Hematopoietic multipotent progenitor cell treated with erythropoietin and hydrocortisone succinate and interleukin-3 and kit ligand, for 6 days (in vitro differentiated cells): Measurements from ENCODE around the gene ADSS1.

ENCODE experiments used
- DNase-seq: peaks from one replicate; pipeline ENCODE4 v3.0.0-alpha.2; 2015

The ADSS1 gene

DNA sequence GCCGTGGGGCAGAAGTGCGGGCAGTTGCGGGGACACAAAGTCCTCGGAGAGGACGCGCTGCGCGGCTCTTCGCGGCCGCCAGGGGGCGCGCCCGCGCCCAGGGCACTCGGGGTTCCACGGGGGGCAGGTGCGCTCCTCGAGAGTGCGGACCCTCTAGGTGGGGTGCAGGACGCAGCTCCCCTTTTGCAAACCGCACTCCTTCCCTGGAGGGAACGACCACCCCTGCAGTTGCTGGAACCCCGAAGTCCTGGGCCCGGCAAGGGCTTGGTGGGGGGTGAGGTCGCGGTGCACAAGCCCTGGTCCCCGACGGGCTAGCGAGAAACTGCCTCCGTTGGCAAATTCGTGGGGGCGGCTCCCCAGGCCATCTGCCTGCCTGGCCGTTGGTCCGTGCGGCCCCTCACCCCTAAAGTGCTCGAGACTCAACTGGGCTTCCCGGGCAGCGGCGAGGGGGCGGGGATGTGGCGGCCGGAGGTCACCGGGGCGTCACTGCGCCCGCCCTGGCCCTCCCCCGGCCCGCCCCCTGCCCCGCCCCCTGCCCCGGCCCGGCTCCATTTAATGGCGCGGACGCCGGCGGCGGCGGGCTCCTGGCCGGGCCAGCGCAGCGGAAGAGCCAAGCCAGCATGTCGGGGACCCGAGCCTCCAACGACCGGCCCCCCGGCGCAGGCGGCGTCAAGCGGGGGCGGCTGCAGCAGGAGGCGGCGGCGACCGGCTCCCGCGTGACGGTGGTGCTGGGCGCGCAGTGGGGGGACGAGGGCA lies at the start of gene ADSS1:
Gene ADSS1, plus strand, starts transcription at position 579 of the 756 bp plus-strand sequence. Its CDS starts 42 bp downstream, at position 621.
- DNase-seq, result peak; percentile 62

DNA sequence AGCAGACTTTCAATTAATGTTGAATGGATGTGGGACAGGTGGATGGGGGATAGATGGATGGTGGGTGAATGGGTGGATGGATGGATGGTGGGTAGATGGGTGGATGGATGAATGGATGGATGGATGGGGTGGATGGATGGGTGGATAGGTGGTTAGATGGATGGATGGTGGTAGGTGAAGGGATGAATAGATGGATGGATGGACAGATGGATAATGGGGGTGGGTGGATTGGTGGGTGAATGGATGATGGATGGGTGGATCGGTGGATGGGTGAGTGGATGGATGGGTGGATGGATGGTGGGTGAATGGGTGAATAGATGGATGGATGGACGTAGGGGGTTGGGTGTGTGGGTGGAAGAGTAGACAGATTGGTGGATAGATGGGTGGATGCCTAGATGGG lies 48.6 kb upstream of the ADSS1 start:
- no peak for DNase-seq

DNA sequence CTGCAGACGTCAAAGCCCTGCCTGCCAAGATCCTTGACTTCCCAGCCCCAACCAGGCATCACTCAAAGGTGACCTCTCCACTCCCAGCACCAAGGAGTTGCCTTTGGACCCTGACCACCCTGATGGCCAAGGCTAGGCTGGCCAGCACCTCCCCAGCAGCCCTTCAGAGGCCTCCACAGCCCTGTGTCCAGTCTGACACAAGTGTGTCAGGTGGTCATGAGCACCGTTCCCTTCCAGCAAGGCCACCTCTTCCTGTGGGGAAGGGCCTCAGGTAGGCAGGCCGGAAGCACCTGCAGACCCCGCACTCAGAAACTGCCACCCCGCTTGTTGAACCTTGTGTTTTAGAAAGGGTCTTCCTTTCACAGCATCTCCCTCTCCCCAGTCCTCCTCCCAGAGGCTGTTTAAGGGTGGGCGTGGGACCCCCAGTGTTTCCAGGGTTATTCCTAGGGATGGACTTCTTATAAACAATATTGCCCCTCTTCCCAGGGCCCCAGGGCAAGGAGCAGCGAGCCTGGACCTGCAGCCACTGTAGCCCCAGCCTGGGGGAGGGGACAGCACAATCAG lies 47.8 kb upstream of the ADSS1 start:
- no peak for DNase-seq

DNA sequence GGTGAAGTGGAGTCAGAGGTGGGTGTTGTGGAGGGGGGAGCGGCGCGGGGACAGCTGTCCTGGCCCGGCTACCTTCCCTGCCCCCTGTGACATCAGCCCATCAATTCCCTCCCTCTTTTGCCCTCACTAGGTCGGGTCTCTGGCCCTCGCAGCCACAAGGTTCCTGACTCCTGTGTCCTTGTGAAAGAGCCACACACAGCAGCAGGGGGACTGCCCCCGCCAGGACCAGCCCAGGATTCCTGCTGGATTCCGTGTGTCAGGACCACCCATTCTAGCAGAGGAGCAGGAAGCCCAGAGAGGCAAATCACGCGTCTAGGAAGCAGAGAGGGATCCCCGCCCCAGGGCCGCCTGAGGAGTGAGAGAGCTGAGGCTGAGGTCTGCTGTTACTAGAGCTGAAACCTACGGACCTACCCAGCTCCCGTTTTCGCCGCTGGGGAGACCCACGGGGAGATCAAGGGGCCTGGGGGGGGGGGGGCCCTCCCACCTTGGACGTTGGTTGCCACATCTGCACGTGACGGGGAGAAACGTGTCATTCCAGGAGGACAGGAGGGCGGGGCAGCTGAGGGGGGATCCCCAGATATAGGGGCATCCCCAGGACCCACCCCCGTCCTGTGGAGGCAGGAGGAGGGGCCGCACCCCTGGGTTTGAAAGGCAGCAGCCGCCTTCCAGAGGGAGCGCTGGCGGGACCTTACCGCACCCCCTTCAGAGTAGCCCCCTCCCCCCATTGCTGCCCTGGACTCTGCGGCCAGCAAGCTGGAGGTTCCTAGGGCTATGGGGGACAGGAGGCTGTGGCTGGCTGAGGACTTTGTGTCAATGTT lies 47.1 kb upstream of the ADSS1 start:
- no peak for DNase-seq

DNA sequence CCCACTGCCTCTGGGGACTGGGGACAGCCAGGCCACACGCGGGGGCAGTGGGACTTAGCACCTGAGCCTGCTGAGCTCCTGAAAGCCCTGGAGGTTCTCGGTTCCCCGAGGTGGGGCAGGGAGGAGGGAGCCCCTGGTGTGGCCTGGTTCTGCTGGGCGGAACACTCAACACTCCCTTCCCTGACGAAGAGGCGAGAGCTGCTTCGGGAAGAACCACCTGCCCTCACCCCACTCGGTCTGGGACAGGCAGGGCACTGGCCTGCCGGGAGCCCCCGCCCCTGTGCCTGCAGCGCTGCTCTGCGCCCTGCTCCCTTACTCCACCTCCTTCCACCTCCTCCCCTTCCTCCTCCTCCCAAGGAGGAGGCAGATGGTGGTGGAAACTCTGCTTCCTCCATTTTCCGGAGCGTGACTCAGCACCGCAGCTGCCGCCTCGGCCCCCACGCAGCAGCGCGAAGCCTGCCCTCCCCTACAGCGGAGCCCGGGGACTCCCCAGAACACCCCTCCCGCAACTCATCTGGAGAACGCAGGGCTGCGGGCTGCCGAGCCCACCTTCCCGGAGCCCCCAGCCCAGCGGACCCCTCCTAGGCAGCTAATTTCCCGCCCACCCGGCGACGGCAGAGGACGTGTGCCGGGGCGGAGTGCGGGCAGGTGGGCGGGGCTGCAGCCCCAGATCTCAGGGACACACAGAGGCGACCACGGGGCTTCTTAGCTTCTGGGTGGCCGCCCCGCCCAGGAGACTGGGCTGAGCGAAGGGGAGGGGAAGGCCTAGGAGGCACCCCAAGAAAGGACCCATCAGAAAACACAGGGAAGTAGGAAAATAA lies 46.3 kb upstream of the ADSS1 start:
- DNase-seq, result peak; percentile 94

DNA sequence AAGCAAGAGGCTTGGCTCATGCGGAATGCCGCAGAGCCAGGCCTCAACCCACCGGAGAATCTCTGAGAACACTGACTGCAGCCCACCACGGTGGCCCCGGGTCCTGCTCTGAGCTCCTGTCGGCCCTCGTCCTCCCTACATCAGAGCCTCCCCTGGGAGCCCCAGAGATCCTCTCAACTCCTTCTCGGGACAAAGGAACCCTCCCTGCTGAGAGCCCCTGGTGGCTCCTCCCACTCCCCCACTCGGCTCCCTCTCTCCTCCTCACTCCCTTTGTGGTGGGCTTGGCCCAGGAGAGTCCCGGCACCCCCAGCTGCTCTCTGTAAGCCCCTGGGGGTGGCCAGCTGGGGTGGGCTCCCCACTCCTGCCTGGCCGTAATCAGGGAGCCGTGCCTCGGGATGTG lies 45.7 kb upstream of the ADSS1 start:
- DNase-seq, result peak; percentile 64

DNA sequence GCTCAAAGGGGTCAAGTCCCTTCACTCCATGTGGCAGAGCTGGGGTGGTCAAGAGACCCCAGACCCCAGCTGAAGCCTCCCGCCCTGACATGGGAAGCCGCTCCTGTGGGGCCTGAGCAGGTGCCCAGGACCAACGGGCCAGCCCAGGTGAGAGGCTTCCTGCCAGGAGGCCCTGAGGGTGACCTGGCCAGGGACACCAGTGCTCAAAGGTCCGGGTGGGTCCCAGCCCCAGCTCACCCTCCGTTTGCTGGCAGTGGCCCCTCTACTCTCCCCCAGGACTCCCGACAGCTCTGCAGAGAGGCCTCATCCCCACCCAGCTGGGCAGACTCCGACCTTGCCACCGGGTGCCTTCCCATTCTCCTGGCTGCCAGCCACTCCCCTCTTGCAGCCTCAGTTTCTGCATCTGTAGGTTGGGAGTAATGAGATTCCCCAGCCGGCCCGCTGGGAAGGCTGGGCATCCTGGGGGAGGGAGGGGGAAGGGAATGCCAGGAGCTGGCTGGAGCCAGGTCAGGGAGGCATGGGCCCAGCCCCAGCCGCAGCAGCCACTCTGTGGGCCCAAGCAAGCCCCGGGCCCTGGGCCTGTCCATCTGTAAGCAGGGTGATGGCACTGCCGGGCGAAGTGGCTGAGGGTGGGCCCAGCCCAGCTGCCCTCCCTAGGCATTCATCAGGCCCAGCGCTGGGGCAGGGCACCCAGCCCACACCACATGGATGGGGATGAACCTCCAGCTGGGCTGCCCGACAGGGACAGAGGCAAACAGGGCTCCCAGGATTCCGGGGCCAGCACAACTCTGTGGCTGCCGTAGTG lies 44.9 kb upstream of the ADSS1 start:
- DNase-seq, result no peak

DNA sequence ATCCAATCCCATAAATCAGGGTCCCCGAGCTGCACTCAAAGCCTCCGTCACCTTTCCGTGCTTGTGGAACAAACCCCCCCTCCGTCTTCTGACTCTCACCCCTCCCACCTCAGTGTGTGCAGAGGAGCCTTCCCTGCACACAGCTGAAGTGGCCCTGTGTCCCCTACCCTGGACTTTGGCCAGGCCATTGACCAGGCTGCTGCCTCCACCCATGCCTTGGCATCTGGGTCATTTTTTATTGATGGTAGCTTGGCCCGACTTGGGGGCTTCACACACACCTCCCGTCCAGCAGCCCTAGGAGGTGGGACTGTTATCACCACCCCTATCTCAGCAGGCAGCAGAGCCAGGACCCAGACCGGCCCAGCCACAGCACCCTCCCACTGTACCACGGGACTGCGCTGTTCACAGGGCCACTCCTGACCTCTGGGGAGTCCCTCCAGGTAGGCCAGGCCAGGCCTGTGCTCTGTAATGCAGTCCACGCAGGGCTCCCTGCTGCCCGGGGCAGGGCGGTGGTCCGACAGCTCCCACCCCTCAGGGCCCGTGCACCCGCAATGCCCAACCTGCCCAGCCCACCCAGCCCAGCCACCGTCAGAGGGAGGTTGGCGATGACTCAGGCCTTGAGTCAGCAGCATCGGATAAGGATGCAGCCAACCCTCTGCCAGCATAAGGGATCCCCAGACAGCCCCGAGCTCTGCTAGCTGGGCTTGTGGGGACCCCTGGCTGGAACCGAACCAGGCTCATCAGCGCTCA lies 43.8 kb upstream of the ADSS1 start:
- DNase-seq, result peak; percentile 86

DNA sequence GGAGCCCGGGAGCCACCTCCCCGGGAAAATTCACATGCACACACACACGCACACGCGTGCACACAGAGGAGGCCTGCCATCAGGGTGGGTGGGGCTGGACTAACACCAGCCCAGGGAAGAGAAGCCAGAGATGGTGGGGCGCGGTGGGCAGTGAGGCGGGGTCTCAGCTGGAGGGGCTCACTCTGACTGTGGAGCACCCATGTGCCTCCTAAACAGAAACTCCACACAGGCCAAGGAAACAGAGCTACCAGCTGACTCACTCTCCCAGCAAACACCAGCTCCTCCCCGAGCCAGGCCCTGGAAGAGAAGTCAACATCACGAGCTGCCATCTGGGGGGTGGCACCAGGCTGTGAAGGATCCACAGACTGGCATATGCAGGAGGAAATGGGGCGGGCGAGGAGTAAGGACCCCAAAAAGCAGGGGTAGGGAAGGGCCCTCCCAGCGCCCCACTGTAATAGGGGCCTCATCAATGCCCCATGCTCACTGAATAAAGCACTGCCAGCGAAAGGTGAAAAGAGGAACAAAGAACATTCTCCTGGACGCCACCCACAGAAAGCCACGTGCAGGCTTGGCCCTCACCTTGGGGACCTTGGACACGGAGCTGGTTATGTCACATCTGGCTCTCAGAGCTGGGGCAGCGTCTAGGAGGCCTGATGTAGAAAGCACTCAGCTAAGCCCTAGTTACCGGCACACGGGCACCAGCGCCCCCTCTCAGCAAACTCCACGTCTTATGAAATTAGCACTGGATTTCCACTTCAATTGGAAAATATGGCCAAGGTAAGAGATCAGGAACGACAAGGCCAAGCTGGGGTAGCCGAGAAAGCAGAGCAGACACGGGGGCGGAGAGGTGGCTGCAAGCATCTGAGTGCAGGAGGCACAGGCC lies 43.0 kb upstream of the ADSS1 start:
- DNase-seq, result peak; percentile 75

DNA sequence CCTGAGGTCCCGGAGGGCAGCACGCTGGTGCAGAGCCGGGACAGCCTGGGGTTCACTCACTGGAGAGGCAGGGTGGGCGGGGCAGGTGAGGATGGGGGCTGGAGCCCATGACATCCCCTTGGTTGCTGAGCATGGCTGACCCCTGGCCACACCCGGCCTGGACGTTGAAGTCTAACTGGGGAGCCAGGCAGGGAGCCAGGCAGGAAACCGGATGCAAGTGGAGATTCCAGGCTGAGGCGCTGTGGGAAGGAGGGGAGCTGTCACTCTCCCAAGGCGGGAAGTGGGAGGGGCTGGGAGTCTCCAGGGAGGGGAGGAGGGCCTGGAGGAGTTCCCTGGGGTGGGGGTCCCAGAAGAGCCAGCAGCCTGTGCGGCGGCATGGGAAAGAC lies 42.3 kb upstream of the ADSS1 start:
- no peak for DNase-seq

DNA sequence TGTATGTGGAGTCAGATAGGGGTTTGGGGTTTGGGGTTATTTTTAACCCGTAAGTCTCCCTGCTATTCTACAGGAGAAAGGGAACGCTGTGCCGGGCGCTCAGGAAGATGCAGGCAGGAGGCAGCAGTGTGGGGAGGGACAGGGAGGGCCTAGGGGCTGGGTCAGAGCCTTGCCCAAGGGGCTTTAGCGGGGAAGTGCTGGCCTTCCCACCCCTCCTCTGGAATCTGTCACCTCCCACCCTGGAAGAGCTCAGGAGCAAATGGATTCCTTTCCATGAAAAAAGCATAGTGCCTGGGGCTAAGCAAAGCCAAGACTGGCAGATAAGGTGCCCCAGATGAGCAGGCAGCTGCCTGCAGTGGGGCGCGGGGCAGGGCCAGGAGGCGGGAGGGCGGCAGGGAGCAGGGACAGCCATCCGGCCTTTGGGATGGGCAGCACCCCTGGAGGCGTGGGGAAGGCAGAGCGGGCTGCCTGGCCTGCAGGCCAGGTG lies 41.9 kb upstream of the ADSS1 start:
- DNase-seq, result no peak

DNA sequence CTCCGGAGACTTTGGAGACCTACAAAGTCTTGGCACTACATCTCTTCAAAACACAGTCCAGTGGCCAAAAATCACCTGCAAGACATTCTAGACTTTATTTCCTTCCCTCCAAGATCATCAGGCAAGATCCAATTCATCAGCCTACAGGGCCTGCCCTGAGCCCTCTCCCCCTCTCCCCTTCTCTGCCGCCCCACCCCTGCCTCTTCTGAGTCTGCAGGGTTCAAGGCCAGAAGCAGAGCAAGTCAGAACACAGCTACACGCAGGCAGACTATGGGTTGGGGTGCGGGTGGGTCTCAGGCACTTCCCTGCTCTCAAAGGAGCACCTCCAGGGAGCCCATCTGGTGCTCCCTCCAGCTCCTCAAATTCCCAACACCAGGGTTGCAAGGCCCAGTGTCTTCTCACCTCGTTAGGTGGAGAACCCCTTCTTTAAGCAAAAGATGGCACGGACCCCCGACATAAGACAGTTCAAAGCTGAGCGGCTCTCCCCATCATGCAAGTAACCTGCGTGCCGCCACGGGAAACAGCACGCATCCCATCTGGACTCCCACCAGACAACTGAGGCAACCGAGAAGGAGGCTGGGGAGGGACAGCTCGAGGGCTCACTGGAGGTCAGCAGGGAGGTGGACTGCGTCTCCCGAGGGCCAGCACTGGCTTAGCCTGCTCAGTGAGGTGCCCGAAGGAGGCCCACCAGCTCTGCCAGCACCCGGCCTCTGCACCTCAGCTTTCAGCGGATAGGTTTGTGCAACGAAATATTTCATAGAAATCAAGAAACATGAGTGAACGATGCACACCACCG lies 40.2 kb upstream of the ADSS1 start:
- no peak for DNase-seq

DNA sequence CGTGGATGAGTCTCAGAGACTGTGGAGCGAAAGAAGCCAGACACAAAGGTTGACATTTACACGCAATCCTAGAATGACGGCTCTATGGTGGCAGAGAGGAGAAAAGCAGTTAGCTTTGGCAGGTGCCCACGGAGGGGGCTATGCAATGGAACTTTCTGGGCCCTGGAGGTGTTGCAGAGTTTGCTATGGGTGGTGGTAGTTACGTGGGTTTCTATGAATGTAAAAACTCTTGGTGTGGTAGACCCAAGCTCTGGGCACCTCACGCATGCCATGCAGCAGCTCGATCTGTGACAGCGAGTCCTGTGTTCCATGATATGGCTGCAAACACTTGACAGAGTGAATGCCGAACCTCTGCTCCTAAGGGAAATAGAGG lies 39.6 kb upstream of the ADSS1 start:
- DNase-seq, result no peak

DNA sequence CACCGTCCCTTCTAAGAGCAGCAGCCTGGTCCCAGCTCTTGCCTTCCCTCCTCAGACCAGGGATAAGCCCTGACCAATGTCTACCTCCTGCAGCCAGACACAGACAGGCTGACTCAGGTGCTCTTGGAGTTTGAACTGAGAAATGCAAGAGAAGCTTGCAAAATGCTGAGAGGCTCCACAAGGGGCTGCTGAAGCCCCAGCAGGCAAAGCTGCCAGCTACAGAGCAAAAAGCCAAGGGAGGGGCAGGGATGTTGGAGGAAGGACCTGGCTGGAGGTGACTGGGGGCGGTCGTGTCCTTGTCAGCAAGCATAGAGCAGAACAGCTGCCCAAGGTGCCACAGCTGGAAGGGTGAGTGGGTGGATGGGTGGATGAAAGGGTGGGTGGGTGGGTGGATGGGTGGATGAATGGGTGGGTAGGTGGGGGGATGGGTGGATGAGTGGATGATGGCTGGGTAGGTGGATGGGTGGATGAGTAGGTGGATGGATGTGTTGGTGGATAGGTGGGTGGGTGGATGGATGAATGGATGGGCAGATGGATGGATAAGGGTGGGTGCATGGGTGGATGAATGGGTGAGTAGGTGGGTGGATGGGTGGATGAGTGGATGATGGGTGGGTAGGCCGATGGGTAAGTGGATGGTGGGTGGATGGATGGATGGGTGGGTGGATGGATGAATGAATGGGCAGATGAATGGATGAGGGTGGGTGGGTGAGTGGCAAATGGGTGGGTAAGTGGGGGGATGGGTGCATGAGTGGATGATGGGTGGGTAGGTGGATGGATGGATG lies 38.6 kb upstream of the ADSS1 start:
- peak; percentile 54 for DNase-seq

DNA sequence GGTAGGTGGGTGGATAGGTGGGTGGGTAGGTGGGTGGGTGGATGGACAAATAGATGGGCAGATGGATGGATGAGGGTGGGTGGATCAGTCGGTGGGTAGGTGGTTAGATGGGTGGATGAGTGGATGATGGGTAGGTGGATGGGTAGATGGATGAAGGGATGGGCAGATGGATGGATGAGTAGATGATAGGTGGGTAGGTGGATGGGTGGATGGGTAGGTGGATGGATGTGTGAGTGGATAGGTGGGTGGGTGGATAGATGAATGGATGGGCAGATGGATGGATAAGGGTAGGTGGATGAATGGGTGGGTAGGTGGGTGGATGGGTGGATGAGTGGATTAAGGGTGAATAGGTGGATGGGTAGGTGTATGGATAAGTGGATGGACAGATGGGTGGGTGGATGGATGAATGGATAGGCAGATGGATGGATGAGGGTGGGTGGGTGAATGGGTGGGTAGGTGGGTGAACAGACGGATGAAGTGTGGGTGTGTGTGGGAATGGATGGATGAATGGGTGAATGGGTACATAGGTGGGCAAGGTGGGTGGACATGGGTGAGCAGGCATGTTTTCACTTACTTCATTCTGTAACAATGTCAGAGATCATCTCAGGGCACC lies 37.9 kb upstream of the ADSS1 start:
- DNase-seq, result no peak

DNA sequence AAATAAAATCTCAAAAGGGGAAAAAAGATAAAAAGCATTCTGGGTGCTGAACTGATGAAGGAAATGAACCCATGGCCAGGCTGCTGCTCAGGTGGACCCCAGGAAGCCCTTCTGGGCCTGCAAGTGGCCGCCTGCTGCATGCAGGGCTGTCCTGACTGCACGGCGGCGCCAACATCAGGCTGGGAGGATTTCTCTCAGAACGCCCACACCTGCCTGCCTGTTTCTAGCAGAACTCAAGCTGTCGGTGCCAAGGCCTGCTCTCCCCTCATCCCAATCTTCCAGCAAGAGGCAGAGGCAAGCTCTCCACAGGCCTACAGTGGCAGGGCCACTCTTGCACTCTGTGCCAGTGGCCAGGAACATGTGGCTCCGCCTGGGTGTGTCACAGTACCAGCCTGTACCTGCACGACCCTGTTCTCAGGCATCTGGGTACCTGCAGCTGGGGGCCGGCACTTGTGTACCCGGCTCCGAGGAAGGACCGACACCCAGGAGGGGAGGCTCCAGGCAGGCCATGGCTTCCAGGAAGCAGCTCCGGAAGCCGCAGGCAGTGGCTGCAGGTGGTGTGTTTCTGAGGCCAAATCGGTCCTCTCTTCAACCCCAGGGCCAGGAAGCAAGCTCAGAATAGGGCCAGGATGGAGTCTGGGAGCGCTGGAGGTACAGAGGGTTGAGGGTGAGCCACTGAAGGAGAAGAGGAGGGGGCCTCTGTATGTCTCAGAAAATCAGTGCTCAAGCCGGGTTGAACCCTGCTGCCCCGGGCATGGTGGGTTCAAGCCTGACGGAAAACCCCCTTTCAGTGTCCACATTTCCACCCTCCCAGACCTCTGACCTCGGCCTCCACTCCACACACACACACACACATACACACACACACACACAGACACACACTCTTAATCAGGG lies 37.2 kb upstream of the ADSS1 start:
- DNase-seq, result no peak
